Myocyte (in vitro differentiated cells): Measurements from ENCODE around the gene KLHDC4. TPM values are rescaled to one million over a fixed set of nuclear protein-coding genes. Genes with fewer than 3 reads are reported as not detected.
"Not testable (repeated sequence)": the region's sequence is repeated elsewhere in the genome, so short reads cannot be mapped to it uniquely, and the experiment has no call there.

Experiments used
- DNase-seq: peaks from one replicate; pipeline ENCODE4 v3.0.0-alpha.2; 2012; ENCODE audit warnings: low read depth
- total RNA-seq: library from RNA; depleted of rRNA; stranded (reverse); fragments of >200 nt; gene quantifications from 2 replicates; pipeline ENCODE4 v1.2.3, GENCODE V29; 2014

The KLHDC4 gene
- total RNA-seq, 1 donor from 2014 or later: 27.1 TPM

DNA sequence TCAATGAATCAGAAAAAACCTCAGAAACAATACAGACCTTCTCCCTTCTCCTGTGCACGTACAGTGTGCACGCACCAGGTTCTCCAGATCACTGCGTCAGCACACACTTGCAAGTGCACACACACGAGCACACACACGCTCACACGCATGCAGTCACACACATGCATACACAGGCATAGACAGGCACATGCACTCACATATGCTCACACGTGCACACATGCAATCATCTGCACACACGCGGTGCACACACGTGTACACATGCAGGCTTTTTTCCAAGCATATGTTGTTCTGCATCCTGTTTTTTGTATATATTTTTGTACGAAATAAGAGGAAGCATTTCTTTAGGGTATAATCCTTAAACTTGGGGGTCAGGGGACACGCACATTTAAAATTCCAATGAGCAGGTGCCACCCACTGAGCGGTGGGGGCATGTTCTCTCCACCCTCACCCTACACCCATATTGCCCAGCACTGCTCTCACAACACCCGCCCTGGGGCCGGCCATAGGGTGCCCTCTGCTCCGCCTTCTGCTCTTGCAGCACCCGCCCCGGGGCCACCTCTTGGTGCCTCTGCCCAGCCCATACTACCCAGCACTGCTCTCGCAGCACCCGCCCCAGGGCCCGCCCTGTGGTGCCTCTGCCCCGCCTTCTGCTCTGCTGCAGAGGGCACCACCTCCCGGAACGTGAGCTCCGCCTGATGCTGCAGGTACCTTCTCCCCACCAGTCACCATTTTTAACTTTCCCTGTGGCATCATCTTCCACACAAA lies 20.9 kb downstream of the KLHDC4 start:
- DNase-seq: no peak

DNA sequence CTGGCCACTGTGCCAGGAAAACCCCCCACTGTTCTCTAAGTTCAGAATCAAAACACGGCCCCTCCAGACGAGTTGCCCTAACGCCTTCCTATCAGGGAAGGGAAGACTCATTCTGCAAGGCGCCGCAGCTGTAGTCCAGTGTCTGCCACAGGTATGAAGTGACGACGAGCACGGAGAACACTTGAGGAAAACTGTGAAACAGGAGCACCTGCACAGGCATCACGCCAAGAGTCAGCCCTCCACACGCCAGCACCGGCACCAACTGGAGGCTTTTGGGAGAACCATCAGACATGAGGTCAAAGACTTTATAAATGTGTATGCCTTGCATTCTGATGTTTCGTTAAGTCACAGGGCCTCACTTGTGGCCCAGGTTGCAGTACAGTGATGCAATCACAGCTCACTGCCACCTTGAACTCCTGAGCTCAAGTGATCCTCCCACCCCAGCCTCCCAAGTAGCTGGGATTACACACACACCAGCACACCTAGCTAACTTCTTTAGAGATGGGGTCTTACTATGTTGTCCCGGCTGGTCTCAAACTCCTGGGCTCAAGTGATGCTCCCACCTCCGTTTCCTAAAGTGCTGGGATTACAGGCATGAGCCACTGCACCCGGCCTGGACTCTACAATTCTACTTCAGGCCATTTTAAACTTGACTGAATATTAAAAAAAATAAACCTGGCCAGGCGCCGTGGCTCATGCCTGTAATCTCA lies 22.9 kb downstream of the KLHDC4 start:
- no peak for DNase-seq

GRCh38 chr16:87741700-87742415 lies 23.9 kb downstream of the KLHDC4 start:
- DNase-seq: no peak

- no peak for DNase-seq
Measured at GRCh38 chr16:87740909-87741424, 24.8 kb downstream of the KLHDC4 start.

DNA sequence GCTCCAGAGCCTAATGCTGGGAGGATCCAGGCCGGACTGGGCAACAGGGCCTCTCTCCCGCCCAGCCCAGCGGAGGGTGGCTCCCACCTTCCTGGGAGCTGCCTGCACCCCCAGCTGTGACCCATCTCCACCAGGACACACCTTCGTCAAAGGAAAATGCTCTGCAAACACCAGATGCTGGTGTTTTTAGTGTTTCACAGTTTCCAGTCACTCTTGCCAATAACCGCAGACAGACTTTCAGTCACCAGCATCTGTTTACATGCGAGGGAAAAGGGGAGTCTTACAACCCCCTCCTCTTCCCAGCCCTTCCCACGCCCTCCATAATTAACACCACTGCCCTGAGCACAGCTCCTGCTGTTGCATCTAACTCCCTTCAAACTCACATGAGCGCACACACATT lies 25.3 kb downstream of the KLHDC4 start:
- DNase-seq: no peak

DNA sequence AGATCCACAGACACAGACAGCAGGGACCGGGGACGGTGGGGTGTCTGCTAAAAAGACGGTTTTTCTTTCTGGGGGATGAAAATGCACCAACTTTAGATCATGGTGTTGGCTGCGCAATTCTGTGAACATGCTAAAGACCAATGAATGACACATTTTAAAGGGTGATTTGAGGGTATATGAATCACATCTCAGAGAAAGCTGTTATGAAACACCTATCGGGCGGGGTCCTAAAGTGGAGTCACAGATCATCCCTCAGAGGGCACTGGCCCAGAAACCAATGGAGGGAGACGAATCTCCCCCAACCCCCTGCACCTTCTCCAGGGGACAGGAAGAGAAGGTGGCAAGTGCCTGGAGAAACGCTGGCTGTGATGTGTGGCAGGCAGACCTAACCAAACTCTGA lies 26.0 kb downstream of the KLHDC4 start:
- no peak for DNase-seq

DNA sequence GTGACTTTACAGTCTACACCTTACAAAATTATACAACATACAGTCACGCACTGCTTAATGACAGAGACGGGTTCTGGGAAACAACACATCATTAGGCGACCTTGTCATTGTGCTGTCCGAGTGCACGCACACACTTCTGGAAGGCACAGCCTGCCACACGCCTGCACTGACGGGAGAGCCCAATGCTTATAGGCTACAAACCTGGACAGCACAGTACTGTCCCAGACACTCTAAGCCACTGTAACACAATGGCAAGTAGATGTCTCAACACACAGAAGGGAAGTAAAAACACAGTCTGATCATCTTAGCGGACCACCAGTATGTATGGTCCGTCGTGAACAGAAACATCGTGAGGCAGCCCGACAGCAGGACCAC lies 29.8 kb downstream of the KLHDC4 start:
- no peak for DNase-seq

- DNase-seq: peak; percentile 46
Measured at GRCh38 chr16:87735270-87736007, 30.3 kb downstream of the KLHDC4 start.

- no peak for DNase-seq
Measured at GRCh38 chr16:87734644-87735043, 31.1 kb downstream of the KLHDC4 start.

DNA sequence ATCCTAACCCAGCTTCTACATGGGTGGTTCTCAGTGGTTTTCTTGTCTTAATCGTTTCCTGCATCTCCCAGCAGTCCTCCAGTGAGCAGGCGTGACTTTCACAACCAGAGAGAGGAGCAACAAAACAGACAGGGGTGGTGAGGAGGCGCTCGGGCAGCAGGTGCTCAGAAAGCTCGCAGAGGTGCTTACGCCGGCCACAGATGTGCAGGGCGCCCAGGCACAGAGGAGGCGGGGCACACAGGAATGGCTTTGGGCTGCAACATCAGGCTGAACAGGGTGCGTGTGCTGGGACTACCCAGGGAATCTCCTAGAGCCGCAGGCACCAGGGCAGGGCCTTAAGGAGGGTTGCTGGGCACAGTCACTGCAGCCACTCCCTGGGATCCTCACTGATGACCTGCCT lies 32.6 kb downstream of the KLHDC4 start:
- no peak for DNase-seq

GRCh38 chr16:87731607-87732006 lies 34.2 kb downstream of the KLHDC4 start:
- DNase-seq: no peak

GRCh38 chr16:87729266-87729954 lies 36.4 kb downstream of the KLHDC4 start:
- DNase-seq: no peak

- no peak for DNase-seq
Measured at GRCh38 chr16:87728026-87728425, 37.8 kb downstream of the KLHDC4 start.

DNA sequence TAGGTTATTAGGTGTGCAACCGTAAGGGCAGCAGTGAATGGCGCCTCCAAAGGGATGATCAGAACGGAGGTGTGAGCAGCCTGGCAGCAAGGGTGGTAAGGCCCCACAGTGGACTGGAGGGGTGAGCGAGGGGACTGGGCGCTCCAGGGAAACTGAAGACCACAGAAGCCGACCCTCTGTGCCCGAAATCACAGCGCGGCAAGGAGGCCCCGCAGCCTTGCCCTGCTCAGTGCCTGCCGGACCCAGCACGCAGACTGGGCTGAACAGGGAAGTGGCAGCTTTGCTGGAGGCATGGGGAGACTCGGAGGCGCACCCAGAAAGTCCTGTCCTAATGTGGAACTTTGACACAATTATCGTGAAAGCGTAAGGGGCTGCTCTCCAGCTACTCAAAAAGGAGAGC lies 38.4 kb downstream of the KLHDC4 start:
- no peak for DNase-seq

- not testable (repeated sequence) for DNase-seq
Measured at GRCh38 chr16:87726577-87726976, 39.2 kb downstream of the KLHDC4 start.

GRCh38 chr16:87725596-87726235 lies 40.1 kb downstream of the KLHDC4 start:
- peak; percentile 44 for DNase-seq

DNA sequence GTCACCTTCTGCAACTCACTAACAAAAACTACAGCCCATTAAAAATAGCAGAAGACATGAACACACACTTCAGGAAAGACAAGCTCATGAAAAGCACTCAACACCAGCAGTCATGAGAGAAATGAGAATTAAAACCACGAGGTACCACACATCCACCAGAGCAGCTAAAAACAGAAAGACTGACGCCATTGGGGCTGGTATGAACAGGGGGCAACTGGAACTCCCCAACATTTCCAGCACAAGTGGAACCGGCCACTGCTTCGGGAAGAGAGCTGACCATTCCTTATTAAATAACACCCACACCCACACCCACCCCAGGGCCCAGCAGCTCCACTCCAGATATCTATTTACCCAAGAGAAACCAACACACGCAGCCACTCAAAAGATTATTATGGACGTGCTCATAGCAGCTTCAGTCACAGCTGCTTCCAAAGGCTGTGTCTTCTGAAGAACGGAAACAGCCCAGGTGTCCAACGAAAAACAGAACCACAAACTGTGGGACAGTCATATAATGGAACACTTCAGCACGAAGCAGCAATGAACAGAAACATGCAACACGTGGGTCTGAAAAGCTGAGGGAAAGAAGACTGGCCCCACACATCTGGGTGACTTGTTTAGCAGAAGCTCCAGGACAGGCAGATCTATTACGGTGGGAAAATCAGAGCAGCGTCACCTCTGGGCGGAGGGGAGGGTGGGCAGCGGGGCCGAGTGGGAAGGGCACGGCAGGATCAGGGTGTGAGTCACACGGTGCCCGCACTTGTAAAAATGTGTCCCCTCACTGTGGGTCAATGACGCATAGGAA lies 41.1 kb downstream of the KLHDC4 start:
- peak; percentile 88 for DNase-seq

- peak; percentile 98 for DNase-seq
Measured at GRCh38 chr16:87723226-87723623, 42.6 kb downstream of the KLHDC4 start.

- no peak for DNase-seq
Measured at GRCh38 chr16:87722590-87723225, 43.1 kb downstream of the KLHDC4 start.
